HG03521 (cell line): ENCODE data around the gene ELP6.
"Not testable (repeated sequence)": the region's sequence is repeated elsewhere in the genome, so short reads cannot be mapped to it uniquely, and the experiment has no call there.

ENCODE experiments used
- ATAC-seq: cut with Tn5 transposase; IDR thresholded peaks from one replicate; pipeline ENCODE4 v1.9.1; 2021; ENCODE audit warnings: mild to moderate bottlenecking, moderate library complexity; ENCODE audit not compliant: unreplicated experiment

The ELP6 gene

GRCh38 chr3:47469616-47470015 lies 43.9 kb downstream of the ELP6 start:
- ATAC-seq: no peak

GRCh38 chr3:47468315-47468714 lies 45.2 kb downstream of the ELP6 start:
- not testable (repeated sequence) for ATAC-seq

GRCh38 chr3:47464588-47464987 lies 48.9 kb downstream of the ELP6 start:
- no peak for ATAC-seq

GRCh38 chr3:47459534-47460085 lies 53.9 kb downstream of the ELP6 start:
- ATAC-seq: not testable (repeated sequence)

GRCh38 chr3:47456984-47457383 lies 56.5 kb downstream of the ELP6 start:
- no peak for ATAC-seq

- no peak for ATAC-seq
Observed at GRCh38 chr3:47455806-47456452, 57.6 kb downstream of the ELP6 start.

- no peak for ATAC-seq
Observed at GRCh38 chr3:47452453-47453215, 60.9 kb downstream of the ELP6 start.
